Mesothelial cell of epicardium (in vitro differentiated cells): ENCODE data around the gene SETBP1. TPM values are rescaled to one million over a fixed set of nuclear protein-coding genes. Genes with fewer than 3 reads are reported as not detected.

Experiments used
- DNase-seq, 2 experiments: peaks; one replicate each; pipeline ENCODE4 v3.0.0; 2021; ENCODE audit warnings: low spot score in 2 of 2; ENCODE audit not compliant: unreplicated experiment in 2 of 2
- H3K27ac Mint-ChIP-seq: 2 replicates; pipeline ENCODE4 v1.8.0; 2021; ENCODE audit warnings: mixed read lengths
- H3K27me3 Mint-ChIP-seq: 2 replicates; pipeline ENCODE4 v1.8.0; 2021; ENCODE audit warnings: low read depth, mixed read lengths
- H3K36me3 Mint-ChIP-seq: 2 replicates; pipeline ENCODE4 v1.8.0; 2021; ENCODE audit warnings: mixed read lengths
- H3K4me1 Mint-ChIP-seq: 2 replicates; pipeline ENCODE4 v1.8.0; 2021; ENCODE audit warnings: mixed read lengths
- H3K4me3 Mint-ChIP-seq: 2 replicates; pipeline ENCODE4 v1.8.0; 2021; ENCODE audit warnings: mild to moderate bottlenecking, moderate library complexity, mixed read lengths
- H3K9me3 Mint-ChIP-seq: 2 replicates; pipeline ENCODE4 v1.8.0; 2021; ENCODE audit warnings: mixed read lengths
- CTCF ChIP-seq: fragments of 200-600 bp; sonication (generic); IDR thresholded peaks from one replicate; pipeline ENCODE4 v1.5.0; 2021; ENCODE audit warnings: antibody characterized with exemption; ENCODE audit not compliant: unreplicated experiment
- total RNA-seq: library from RNA; stranded (reverse); gene quantifications from 3 replicates; pipeline ENCODE4 v1.2.1, GENCODE V29; 2021

SETBP1 gene
- total RNA-seq, 1 donor from 2014 or later: 47.7 TPM

- Mint-ChIP-seq H3K9me3 (no peaks in the 10 kb centered on the region), H3K36me3 (peaks cover 22% of the 10 kb centered on the region), H3K4me3 (no peak overlapping the region), H3K27ac (no peak overlapping the region), H3K27me3 (no peaks in the 10 kb centered on the region), H3K4me1 (peaks cover 11% of the 10 kb centered on the region)
- DNase-seq: no peak
- TF ChIP-seq CTCF: no peak
Observed at GRCh38 chr18:45063246-45064038, 382.8 kb downstream of the SETBP1 start.

- DNase-seq: no peak
- H3K4me1 Mint-ChIP-seq: peaks cover 12% of the 10 kb centered on the region
- no peaks in the 10 kb centered on the region for H3K9me3 Mint-ChIP-seq
- H3K36me3 Mint-ChIP-seq: peaks cover 22% of the 10 kb centered on the region
- no peak overlapping the region for H3K27ac Mint-ChIP-seq
- no peak overlapping the region for H3K4me3 Mint-ChIP-seq
- peaks cover 6% of the 10 kb centered on the region for H3K27me3 Mint-ChIP-seq
- TF ChIP-seq CTCF: no peak
Observed at GRCh38 chr18:45066210-45066609, 385.5 kb downstream of the SETBP1 start.

- no peak for TF ChIP-seq CTCF
- no peak for DNase-seq
- Mint-ChIP-seq H3K4me1 (peaks cover 12% of the 10 kb centered on the region), H3K27ac (no peak overlapping the region), H3K4me3 (no peak overlapping the region), H3K9me3 (no peaks in the 10 kb centered on the region), H3K36me3 (peaks cover 22% of the 10 kb centered on the region), H3K27me3 (peaks cover 11% of the 10 kb centered on the region)
Observed at GRCh38 chr18:45066886-45067285, 386.2 kb downstream of the SETBP1 start.

- H3K4me1 Mint-ChIP-seq: peaks cover 12% of the 10 kb centered on the region
- no peaks in the 10 kb centered on the region for H3K9me3 Mint-ChIP-seq
- no peak overlapping the region for H3K4me3 Mint-ChIP-seq
- H3K27me3 Mint-ChIP-seq: peaks cover 15% of the 10 kb centered on the region
- no peak overlapping the region for H3K27ac Mint-ChIP-seq
- no peak for DNase-seq
- peaks cover 14% of the 10 kb centered on the region for H3K36me3 Mint-ChIP-seq
- no peak for TF ChIP-seq CTCF
Observed at GRCh38 chr18:45068400-45069094, 387.9 kb downstream of the SETBP1 start.

GRCh38 chr18:45069546-45069945 lies 388.9 kb downstream of the SETBP1 start:
- H3K36me3 Mint-ChIP-seq: peaks cover 5% of the 10 kb centered on the region

More at GRCh38 chr18:45069546-45069945, 388.9 kb downstream of the SETBP1 start:
- Mint-ChIP-seq H3K4me3 (no peak overlapping the region), H3K4me1 (peaks cover 12% of the 10 kb centered on the region), H3K27ac (no peak overlapping the region), H3K9me3 (no peaks in the 10 kb centered on the region), H3K27me3 (peaks cover 15% of the 10 kb centered on the region)
- no peak for DNase-seq
- TF ChIP-seq CTCF: no peak
